ENCODE results near the gene ABHD8. TPM values are rescaled to one million over a fixed set of nuclear protein-coding genes. Genes with fewer than 3 reads are reported as not detected.
A peak's percentile ranks its signal among the peaks of the same experiment; 100 is the strongest.
"Not testable (repeated sequence)": the region's sequence is repeated elsewhere in the genome, so short reads cannot be mapped to it uniquely, and the experiment has no call there.

Gene ABHD8
- total RNA-seq, 1 donor from 2014 or later: 6.6 TPM

GRCh38 chr19:17282488-17283125 lies 20.6 kb downstream of the ABHD8 start:
- peak; percentile 94 for TF ChIP-seq CTCF (IDR thresholded peaks at IDR 0.05)
- no peaks in the 10 kb centered on the region for H3K27me3 Mint-ChIP-seq (ENCODE audit: low read depth)
- DNase-seq (ENCODE audit: low spot score): peak; percentile 89
- H3K9me3 Mint-ChIP-seq (ENCODE audit: low read depth): no peaks in the 10 kb centered on the region
- H3K36me3 Mint-ChIP-seq (ENCODE audit: low read depth): peaks cover 2% of the 10 kb centered on the region
- H3K4me1 Mint-ChIP-seq (ENCODE audit: low read depth): peaks cover 9% of the 10 kb centered on the region
- peak overlapping the region; percentile 62 for H3K4me3 Mint-ChIP-seq (ENCODE audit: unreplicated experiment)
- H3K27ac Mint-ChIP-seq (ENCODE audit: unreplicated experiment): no peak overlapping the region

- H3K36me3 Mint-ChIP-seq (ENCODE audit: low read depth): peaks cover 7% of the 10 kb centered on the region
- no peak within 1 kb of the TSS for H3K27ac Mint-ChIP-seq (ENCODE audit: unreplicated experiment)
- H3K9me3 Mint-ChIP-seq (ENCODE audit: low read depth): no peaks in the 10 kb centered on the region
- H3K4me3 Mint-ChIP-seq (ENCODE audit: unreplicated experiment): peak within 1 kb of the TSS; percentile 62
- no peak for TF ChIP-seq CTCF (IDR thresholded peaks at IDR 0.05)
- no peak for DNase-seq (ENCODE audit: low spot score)
- H3K4me1 Mint-ChIP-seq (ENCODE audit: low read depth): peaks cover 9% of the 10 kb centered on the region
- no peaks in the 10 kb centered on the region for H3K27me3 Mint-ChIP-seq (ENCODE audit: low read depth)
These were observed 21.6 kb downstream of the ABHD8 start, which contains the start of gene ANKLE1 for GRCh38 chr19:17281391-17282304. Gene ANKLE1, plus strand, starts transcription at chr19:17281901. Its CDS starts 20 bp downstream, at chr19:17281921.

GRCh38 chr19:17279436-17279835 lies 23.8 kb downstream of the ABHD8 start:
- Mint-ChIP-seq H3K27me3 (ENCODE audit: low read depth) (no peaks in the 10 kb centered on the region), H3K36me3 (ENCODE audit: low read depth) (peaks cover 15% of the 10 kb centered on the region), H3K4me3 (ENCODE audit: unreplicated experiment) (no peak overlapping the region), H3K4me1 (ENCODE audit: low read depth) (peaks cover 9% of the 10 kb centered on the region), H3K27ac (ENCODE audit: unreplicated experiment) (no peak overlapping the region), H3K9me3 (ENCODE audit: low read depth) (no peaks in the 10 kb centered on the region)
- no peak for TF ChIP-seq CTCF (IDR thresholded peaks at IDR 0.05)
- DNase-seq (ENCODE audit: low spot score): no peak

GRCh38 chr19:17275441-17276175 lies 27.6 kb downstream of the ABHD8 start:
- Mint-ChIP-seq H3K27ac (ENCODE audit: unreplicated experiment) (no peak overlapping the region), H3K36me3 (ENCODE audit: low read depth) (peaks cover 22% of the 10 kb centered on the region), H3K9me3 (ENCODE audit: low read depth) (no peaks in the 10 kb centered on the region), H3K4me3 (ENCODE audit: unreplicated experiment) (no peak overlapping the region), H3K27me3 (ENCODE audit: low read depth) (no peaks in the 10 kb centered on the region), H3K4me1 (ENCODE audit: low read depth) (no peaks in the 10 kb centered on the region)
- TF ChIP-seq CTCF (IDR thresholded peaks at IDR 0.05): no peak
- DNase-seq (ENCODE audit: low spot score): no peak

- H3K36me3 Mint-ChIP-seq (ENCODE audit: low read depth): peaks cover 24% of the 10 kb centered on the region
- H3K4me3 Mint-ChIP-seq (ENCODE audit: unreplicated experiment): not testable (repeated sequence)
These were observed 28.3 kb downstream of the ABHD8 start for GRCh38 chr19:17274892-17275291.

More at GRCh38 chr19:17274892-17275291, 28.3 kb downstream of the ABHD8 start:
- not testable (repeated sequence) for DNase-seq (ENCODE audit: low spot score); H3K27me3 Mint-ChIP-seq (ENCODE audit: low read depth); H3K9me3 Mint-ChIP-seq (ENCODE audit: low read depth); H3K27ac Mint-ChIP-seq (ENCODE audit: unreplicated experiment); H3K4me1 Mint-ChIP-seq (ENCODE audit: low read depth)
